ENCODE measurements around the gene DBT.
"Not testable (repeated sequence)": the region's sequence is repeated elsewhere in the genome, so short reads cannot be mapped to it uniquely, and the experiment has no call there.

Gene DBT

GRCh38 chr1:100249537-100250257 is at the start of gene DBT:
Gene DBT, minus strand, starts transcription at chr1:100249834. Its CDS starts 14 bp downstream, at chr1:100249820.
- DNase-seq = peak; percentile 92

DNA sequence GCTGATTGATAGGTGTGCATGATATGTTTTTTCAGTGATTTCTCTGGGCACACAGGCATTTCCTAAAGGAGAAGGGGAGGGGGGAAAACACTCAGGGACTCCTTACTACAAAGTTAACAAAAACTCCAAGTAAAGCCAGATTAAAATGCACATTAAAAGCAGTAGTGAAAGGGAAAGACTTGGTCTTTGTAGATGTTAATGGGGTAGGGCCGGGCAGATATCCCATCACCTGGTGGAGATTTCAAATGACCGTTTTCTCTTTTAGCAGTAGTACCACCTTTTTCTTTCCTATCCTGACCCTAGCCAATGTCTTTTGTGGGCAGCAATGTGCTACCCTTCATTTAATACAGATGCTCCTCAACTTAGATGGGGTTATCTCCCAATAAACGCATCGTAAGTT is 48.9 kb upstream of the DBT start:
- no peak for DNase-seq

DNA sequence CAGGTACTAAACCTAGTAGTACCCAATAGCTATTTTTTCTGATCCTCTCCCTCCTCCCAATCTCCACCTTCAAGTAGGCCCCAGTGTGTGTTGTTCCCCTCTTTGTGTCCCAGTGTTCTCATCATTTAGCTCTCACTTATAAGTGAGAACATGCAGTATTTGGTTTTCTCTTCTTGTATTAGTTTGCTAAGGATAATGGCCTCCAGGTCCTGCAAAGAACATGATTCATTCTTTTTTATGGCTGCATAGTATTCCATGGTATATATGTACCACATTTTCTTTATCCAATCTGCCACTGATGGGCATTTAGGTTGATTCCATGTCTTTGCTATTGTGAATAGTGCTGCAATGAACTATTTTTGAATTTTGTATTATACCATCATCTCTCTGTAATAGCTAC is 47.4 kb upstream of the DBT start:
- not testable (repeated sequence) for DNase-seq

GRCh38 chr1:100296140-100296539 is 46.5 kb upstream of the DBT start:
- no peak for DNase-seq

- no peak for DNase-seq
These were observed 43.1 kb upstream of the DBT start for GRCh38 chr1:100292711-100293110.

DNA sequence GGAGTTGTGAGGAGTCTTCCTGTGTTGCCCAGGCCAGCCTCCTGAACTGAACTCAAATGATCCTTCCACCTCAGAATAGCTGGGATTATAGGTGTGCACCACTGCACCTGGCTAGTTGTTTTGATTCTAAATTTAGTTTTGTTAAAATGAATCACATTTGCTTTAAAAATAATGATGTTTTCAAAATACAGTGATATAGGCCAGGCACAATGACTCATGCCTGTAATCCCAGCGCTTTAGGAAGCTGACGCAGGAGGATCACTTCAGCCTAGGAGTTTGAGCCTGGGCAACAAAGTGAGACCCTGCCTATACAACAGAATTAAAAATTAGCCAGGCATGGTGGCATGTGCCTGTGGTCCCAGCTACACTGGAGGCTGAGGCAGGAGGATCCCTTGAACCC is 40.7 kb upstream of the DBT start:
- DNase-seq = no peak

DNA sequence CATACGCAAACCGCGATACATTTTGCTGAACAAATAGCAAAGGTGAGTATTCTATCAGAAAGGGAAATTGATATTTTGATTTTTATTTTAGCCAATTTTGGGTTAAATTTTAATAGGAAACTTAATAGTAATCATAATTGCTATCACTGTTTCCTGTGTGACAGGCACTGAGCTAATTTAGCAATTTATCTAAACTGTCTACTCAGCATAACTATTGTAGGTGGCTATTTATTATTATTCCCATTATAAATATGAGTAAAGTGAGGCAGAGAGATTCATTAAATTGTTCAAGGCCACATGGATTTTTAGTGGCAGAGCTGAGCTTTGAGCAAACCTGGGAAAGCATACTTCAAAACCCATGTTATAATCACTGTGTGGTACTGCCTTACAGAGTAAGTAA is 37.5 kb upstream of the DBT start:
- no peak for DNase-seq

- no peak for DNase-seq
These were observed 35.0 kb upstream of the DBT start for GRCh38 chr1:100284591-100284990.

DNA sequence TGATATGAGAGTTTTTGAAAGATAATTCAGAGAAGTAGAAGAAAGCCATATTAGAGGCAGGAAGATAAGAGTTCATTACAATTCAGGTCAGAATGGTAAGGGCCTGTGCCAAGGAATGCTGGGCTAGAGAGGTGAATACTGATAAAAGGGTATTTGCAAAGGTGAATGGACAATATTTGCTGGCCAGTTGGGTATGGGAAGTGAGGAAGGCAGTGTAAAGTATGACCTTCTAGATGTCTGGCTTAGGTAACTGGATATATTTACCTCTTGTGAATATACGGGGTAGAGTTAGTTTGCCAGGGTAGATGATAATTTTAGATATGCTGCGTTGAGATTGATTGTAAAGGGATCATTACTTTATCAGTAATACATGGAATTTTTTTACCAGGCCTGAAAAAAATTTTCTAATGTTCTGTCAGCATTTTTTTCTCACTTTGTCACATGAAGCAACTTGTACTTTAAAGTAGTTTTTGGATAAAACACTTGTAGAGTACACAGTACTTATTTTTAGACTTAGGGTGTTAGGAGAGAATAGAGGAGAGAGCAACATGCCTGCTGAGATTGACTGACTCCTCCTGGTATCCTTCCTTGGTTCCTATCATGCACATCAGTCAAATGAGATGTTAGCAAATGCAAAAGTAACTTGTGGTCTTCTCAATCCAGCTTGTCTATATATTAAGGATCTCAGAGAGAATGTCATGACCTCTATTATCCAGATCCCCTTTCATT is 30.5 kb upstream of the DBT start:
- no peak for DNase-seq

DNA sequence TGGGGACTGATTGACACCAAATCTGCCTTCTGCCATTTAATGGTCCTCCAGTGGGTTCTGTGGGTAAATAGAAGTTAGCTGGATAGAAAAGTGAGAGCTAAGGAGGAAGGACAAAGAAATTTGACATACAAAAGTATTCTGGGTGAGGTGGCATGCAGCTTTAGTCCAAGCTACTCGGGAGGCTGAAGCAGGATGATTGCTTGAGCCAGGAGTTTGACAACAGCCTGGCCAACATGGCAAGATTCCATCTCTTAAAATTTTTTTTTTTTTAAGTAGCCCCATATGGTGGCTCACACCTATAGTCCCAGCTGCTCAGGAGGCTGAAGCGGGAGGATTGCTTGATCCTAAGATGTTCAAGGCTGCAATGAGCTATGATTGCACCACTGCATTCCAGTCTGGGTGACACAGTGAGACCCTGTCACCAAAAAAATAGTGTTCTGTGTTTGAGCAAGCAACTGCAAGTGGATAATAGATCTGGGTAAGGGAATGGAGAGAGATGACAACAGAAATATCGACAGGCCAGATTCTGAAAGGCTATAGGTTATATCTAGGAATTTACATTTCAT is 29.8 kb upstream of the DBT start:
- DNase-seq = no peak

DNA sequence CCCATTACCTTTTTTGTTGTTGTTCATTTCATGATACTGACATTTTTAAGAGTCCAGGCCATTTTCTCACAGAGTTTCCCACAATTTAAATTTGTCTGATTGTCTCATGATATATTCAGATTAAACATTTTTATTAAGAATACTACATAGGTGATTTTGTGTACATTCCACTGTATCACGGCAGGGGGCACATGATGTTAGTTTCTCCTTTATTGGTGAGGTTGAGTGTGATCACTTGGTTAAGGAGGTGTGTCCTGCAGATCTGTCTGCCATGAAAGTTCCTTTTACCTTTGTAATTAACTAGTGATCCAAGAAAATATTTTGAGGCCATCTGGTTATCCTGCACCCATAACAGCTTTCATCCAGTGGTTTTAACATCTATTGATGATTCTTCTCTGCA is 28.2 kb upstream of the DBT start:
- peak; percentile 43 for DNase-seq

DNA sequence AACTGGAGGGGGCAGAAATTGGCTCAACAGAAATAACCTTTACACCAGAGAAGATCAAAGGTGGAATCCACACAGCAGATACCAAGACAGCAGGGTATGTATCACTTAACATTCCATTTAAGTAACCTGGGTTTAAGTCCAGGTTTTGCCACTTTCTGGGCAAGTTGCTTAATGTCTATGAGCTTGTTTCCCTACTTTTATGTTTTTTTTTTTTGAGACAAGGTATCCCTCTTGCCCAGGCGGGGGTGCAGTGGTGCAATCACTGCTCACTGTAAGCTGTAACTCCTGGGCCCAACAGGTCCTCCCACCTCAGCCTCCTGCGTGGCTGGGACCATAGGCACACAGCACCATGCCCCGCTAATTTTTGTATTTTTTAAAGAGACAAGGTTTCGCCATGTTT is 18.6 kb upstream of the DBT start:
- DNase-seq = no peak

DNA sequence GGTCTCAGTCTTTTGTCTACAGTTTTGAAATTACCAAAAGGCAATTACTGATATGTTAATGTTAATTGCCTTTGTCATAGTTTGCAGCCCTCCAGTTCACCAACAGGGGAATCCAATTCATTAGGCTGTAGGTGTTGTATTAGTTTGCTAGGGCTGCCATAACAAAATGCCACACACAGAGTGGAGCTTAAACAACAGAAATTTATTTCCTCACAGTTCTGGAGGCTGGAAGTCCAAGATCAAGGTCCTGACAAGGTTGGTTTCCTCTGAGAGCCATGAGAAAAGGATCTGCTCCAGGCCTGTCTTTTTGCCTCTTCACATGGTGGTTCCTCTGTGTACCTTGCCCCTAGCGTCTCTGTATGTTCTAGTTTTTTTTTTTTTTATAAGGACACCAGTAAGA is 17.6 kb upstream of the DBT start:
- no peak for DNase-seq

DNA sequence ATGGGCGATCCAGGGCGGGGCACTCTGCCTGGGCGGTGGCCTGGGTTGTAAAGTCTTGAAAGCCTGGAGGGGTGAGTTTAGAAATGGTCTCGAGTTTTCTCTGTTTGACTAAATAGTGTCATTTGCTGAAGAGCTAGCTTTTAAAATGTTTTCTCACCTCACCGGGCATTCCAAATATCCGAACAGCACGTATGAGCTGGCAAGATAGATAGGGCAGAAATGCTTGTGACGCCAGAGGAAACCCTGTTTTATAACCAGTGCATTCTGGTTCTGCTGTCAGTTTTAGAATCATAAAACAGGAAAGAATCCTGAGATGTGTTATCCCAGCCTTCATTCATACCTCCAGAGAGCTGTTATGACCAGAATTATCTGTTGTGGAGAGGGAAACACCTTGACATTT is 17.1 kb upstream of the DBT start:
- no peak for DNase-seq

GRCh38 chr1:100265931-100266740 is 16.5 kb upstream of the DBT start, which contains the start of gene RTCA:
Gene RTCA, plus strand, starts transcription at chr1:100266216. Its CDS starts 160 bp downstream, at chr1:100266376.
- DNase-seq = peak; percentile 98

GRCh38 chr1:100265562-100265930 is 15.9 kb upstream of the DBT start:
- DNase-seq = no peak

DNA sequence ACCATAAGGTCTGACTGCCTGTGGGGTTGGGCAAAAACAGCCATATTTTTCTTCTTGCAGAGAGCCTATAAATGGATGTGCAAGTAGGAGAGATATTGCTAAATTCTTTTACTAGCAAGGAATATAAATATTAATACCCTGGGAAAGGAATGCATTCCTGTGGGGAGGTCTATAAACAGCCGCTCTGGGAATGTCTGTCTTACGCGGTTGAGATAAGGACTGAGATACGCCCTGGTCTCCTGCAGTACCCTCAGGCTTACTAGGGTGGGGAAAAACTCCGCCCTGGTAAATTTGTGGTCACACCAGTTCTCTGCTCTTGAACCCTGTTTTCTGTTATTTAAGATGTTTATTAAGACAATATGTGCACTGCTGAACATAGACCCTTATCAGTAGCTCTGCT is 14.4 kb upstream of the DBT start:
- DNase-seq = not testable (repeated sequence)

DNA sequence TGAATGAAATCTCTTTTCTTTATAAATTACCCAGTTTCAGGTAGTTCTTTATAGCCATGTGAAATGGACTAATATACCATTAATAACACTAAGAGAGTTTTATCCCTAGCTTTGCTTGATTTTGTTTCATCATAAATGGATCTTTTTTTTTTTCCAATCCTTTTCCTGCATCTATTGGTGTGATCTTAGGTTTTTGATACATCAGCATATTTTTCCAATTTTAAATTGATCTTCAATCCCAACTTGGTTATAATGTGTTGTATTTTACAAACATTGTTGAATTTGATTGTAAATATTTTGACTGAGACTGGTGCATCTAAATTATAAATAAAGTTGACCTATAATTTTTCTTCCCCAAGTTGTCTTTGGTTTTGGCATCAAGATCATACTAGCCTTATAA is 12.1 kb upstream of the DBT start:
- no peak for DNase-seq

GRCh38 chr1:100258427-100258826 is 8.8 kb upstream of the DBT start:
- DNase-seq = not testable (repeated sequence)

DNA sequence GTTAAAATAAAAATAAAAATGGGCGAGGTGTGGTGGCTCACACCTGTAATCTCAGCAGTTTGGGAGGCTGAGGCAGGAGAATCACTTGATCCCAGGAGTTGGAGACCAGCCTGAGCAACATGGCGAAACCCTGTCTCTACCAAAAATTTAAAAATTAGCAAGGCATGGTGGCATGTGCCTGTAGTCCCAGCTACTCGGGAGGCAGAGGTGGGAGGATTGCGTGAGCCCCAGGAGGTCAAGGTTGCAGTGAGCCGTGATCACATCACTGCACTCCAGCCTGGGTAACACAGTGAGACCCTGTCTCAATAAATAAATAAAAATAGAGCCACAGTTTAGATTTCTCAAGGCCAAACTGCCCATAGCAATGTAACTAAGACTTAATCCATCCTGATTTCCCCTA is 6.6 kb upstream of the DBT start:
- DNase-seq = not testable (repeated sequence)

DNA sequence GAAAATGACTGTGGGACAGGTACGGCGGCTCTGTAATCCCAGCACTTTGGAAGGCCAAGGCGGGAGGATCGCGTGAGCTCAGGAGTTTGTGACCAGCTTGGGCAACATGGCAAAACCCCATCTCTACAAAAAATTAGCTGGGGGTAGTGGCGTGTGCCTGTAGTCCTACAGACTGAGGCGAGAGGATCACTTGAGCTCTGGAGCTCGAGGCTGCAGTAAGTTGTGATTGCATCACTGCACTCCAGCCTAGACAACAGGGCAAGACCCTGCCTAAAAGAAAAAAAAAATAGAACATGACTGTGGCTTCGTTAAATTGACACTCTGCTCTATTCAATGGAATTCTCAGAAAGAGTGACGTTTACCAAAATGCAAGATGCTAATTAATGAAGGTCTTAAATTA is 3.9 kb upstream of the DBT start:
- DNase-seq = no peak

GRCh38 chr1:100252901-100253300 is 3.3 kb upstream of the DBT start:
- no peak for DNase-seq

- no peak for DNase-seq
These were observed 1.2 kb upstream of the DBT start for GRCh38 chr1:100250807-100251206.
